ENCODE data around the gene TBC1D3I.
"Not testable (repeated sequence)": the region's sequence is repeated elsewhere in the genome, so short reads cannot be mapped to it uniquely, and the experiment has no call there.

TBC1D3I gene

DNA sequence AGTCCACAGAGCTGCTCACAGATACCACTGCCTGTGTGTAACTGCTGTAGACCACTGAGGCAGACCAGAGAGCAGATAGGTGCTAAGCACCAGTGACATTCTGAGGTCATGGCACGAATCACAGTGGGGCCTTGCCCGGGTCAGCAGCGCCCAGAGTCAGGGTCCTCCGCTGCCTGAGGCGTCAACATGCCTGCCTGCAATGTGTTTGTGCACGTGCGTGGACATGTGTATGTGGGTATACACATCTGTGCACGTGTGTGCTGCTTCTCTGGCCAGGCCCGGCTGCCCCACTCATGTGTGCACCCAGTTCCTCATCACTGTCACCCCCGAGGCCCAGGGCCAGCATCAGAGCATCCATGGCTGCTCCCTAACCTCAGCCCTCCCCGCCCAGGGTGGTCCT, at the start of gene TBC1D3I:
Gene TBC1D3I (minus strand): TSS at position 101 of the 400 bp plus-strand sequence. CDS start 1,585 bp downstream, outside the sequence.
- H3K4me3 ChIP-seq (ENCODE audit: low read depth, low read length); DNase-seq (ENCODE audit: low read depth); in situ Hi-C loops (cut with HindIII; ENCODE audit: low sequenced_read_pairs): not testable (repeated sequence)

GRCh38 chr17:36295161-36295560, 30.8 kb upstream of the TBC1D3I start:
- H3K4me3 ChIP-seq (ENCODE audit: low read depth, low read length); in situ Hi-C loops (cut with HindIII; ENCODE audit: low sequenced_read_pairs); DNase-seq (ENCODE audit: low read depth): not testable (repeated sequence)

- H3K4me3 ChIP-seq (ENCODE audit: low read depth, low read length); DNase-seq (ENCODE audit: low read depth); in situ Hi-C loops (cut with HindIII; ENCODE audit: low sequenced_read_pairs): not testable (repeated sequence)
Observed at GRCh38 chr17:36289965-36290612, 25.7 kb upstream of the TBC1D3I start.

DNA sequence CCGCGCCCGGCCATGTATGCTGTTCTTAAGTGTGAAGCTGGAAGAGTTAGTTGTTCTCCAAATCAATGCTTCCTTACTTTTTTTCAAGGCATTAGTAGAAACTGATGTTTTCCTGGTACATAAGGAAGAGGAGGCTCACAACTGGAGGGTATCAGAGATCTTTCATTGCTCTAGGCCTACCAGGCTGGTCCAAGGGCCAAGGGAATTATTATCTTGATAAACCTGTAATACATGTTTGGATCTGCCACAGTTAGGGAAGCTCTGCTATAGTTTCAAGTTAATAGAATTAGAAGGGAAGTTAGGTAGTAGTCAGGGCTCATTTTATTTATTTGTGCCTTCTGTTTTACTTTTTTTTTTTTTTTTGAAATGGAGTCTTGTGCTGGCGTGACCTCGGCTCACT, 19.8 kb upstream of the TBC1D3I start:
- DNase-seq (ENCODE audit: low read depth); in situ Hi-C loops (cut with HindIII; ENCODE audit: low sequenced_read_pairs); H3K4me3 ChIP-seq (ENCODE audit: low read depth, low read length): not testable (repeated sequence)

- DNase-seq (ENCODE audit: low read depth); in situ Hi-C loops (cut with HindIII; ENCODE audit: low sequenced_read_pairs); H3K4me3 ChIP-seq (ENCODE audit: low read depth, low read length): not testable (repeated sequence)
Observed at GRCh38 chr17:36283256-36283655, 18.9 kb upstream of the TBC1D3I start.

GRCh38 chr17:36242046-36242445, 22.3 kb downstream of the TBC1D3I start:
- DNase-seq (ENCODE audit: low read depth); H3K4me3 ChIP-seq (ENCODE audit: low read depth, low read length); in situ Hi-C loops (cut with HindIII; ENCODE audit: low sequenced_read_pairs): not testable (repeated sequence)

DNA sequence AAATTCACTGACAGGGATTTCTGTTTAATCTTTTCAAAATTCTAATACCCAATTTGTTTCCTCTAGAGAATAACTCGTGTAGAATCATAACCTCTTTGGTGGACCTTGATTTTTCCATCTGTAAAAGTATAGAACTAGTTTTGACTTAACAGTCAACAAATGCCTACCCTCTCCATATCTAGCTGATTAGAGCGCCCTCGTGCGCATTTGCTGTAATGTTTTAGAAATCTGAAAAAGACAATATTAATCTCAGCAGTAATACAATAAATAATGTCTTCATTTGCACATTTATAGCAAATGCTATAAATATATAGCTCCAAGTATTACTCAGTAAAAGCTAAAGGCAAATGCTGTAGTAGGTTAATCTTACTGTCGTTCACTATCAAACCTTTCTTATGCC, 34.7 kb downstream of the TBC1D3I start:
- H3K4me3 ChIP-seq (ENCODE audit: low read depth, low read length); in situ Hi-C loops (cut with HindIII; ENCODE audit: low sequenced_read_pairs); DNase-seq (ENCODE audit: low read depth): not testable (repeated sequence)

DNA sequence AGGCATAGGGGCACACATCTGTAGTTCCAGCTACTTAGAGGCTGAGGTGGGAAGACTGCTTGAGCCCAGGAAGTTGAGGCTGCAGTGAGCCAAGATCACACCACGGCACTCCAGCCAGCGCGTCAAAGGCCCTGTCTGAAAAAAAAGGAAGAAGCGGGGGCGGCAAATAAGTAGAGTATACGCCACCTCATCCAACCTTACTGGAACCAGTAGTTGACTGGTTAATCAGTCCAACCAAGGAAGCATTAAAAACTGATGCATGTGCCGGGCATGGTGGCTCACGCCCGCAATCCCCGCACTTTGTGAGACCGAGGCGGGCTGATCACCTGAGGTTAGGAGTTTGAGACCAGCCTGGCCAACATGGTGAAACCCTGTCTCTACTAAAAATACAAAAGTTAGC, 41.4 kb downstream of the TBC1D3I start:
- DNase-seq (ENCODE audit: low read depth), result not testable (repeated sequence)

GRCh38 chr17:36221581-36222100, 42.7 kb downstream of the TBC1D3I start:
- in situ Hi-C loops (cut with HindIII; ENCODE audit: low sequenced_read_pairs), result loop anchor here (25.0 kb wide), 2 partner anchors 109 to 266 kb away; partner anchors contain the start of genes CCL4 and ZNHIT3
- DNase-seq (ENCODE audit: low read depth); H3K4me3 ChIP-seq (ENCODE audit: low read depth, low read length): not testable (repeated sequence)

More for the DNA sequence above, 41.4 kb downstream of the TBC1D3I start:
- not testable (repeated sequence) for H3K4me3 ChIP-seq (ENCODE audit: low read depth, low read length)
- in situ Hi-C loops (cut with HindIII; ENCODE audit: low sequenced_read_pairs), result loop anchor here (25.0 kb wide), 2 partner anchors 111 to 264 kb away; partner anchors contain the start of genes CCL4 and ZNHIT3

DNA sequence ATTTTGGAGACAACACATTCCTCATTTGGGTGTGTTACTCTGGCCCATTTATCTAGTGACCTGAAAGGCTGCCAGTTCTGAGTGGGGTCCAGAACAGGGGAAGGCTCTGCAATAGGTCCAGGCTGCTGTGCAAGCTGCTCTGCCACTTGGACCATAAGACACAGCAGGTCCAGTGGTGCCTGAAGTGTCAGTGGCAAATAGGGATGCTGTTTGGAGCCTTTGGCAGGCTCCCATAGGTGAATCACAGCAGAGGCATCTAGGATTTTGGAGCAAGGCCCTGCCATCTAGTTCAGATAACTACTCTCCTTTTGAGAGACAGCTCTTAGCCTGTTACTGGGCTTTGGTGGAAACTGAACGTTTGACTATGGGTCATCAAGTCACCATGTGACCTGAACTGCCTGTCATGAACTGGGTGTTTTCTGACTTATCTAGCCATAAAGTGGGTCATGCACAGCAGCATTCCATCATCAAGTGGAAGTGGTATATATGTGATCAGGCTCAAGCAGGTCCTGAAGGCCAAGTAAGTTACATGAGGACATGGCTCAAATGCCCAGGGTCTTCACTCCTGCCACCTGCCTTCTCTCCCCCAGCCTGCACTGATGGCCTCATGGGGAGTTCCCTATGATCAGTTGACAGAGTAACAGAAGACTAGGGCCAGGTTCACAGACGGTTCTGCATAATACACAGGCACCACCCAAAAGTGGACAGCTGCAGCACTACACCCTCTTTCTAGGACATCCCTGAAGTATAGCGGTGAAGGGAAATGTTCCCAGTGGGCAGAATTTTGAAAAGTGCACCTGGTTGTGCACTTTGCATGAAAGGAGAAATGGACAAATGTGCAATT, 43.4 kb downstream of the TBC1D3I start:
- not testable (repeated sequence) for DNase-seq (ENCODE audit: low read depth); H3K4me3 ChIP-seq (ENCODE audit: low read depth, low read length)
- in situ Hi-C loops (cut with HindIII; ENCODE audit: low sequenced_read_pairs), result loop anchor here (25.0 kb wide), 2 partner anchors 109 to 266 kb away; partner anchors contain the start of genes CCL4 and ZNHIT3

DNA sequence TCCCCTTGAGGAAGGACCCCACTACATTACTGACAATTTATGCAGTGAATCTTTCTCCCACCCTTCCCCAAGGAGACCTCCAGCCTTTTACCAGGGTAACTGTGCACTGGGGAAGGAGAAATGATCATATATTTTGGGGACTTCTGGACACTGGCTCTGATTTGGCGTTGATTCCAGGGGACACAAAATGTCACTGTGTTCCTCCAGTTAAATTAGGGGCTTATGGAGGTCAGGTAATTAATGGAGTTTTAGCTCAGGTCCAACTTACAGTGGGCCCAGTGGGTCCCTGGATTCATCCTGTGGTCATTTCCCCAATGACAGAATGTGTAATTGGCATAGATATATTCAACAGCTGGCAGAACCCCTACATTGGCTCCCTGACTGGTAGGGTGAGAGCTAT, 44.8 kb downstream of the TBC1D3I start:
- in situ Hi-C loops (cut with HindIII; ENCODE audit: low sequenced_read_pairs), result loop anchor here (25.0 kb wide), 2 partner anchors 107 to 268 kb away; partner anchors contain the start of genes CCL4 and ZNHIT3
- DNase-seq (ENCODE audit: low read depth); H3K4me3 ChIP-seq (ENCODE audit: low read depth, low read length): not testable (repeated sequence)

DNA sequence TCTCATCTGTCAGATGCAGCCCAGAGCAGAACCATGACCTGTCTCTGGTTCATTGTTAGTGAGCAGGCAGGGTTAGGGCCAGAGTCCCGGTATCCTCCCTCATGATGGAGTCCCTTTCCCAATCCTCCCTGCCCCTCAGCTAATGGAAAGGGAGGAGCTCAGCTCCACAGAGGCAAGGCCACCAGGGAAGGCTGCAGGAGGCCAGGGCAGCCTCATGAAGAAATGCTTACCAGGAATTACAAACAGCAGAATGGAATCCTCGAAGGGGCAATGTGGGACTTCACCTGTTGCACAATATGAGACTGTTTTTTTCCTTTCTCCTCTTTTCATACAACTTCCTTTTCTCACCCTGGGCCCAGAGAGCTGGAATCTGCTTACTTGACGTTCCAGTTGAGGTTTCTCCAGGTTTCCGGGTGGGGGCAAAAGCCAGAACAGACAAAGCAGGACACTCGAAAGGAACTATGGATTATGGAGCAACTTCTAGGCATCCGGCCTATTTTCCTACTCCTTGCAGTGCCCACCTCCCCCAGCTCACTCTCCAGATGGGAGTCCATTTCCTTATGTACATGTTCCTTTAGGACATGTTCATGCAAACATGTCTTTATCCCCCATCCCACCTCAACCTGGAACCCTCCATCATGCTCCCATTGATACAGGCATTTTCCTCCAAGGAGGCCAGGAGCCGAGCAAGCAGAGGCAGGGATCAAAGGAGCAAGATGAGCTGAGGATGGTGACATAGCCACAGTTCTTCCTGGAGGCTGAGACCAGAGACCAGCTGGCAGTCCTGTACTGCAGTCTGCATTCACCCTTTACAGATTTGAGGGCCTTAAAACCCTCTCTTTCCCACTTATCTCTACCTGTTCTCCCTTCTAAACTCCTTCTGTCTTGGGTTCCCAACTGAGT, 48.7 kb downstream of the TBC1D3I start:
- in situ Hi-C loops (cut with HindIII; ENCODE audit: low sequenced_read_pairs), result loop anchor here (25.0 kb wide), 2 partner anchors 103 to 272 kb away; partner anchors contain the start of genes CCL4 and ZNHIT3
- not testable (repeated sequence) for DNase-seq (ENCODE audit: low read depth); H3K4me3 ChIP-seq (ENCODE audit: low read depth, low read length)

Data from astrocyte of the cerebellum (primary cell).